Brain microvascular endothelial cell (primary cell): ENCODE data around the gene TCF7L2.
"Not testable (repeated sequence)": the region's sequence is repeated elsewhere in the genome, so short reads cannot be mapped to it uniquely, and the experiment has no call there.

Source experiments
- DNase-seq: peaks from one replicate; pipeline ENCODE4 v3.0.0-alpha.2; 2020
- H3K27ac ChIP-seq: fragments of 250-450 bp; sonication (Bioruptor Pico); 2 replicates; pipeline ENCODE4 v1.5.1; 2020; ENCODE audit warnings: mild to moderate bottlenecking, moderate library complexity
- H3K27me3 ChIP-seq: fragments of 250-450 bp; sonication (Bioruptor Pico); replicated peaks from 2 replicates; pipeline ENCODE4 v1.5.1; 2020; ENCODE audit warnings: mild to moderate bottlenecking
- H3K36me3 ChIP-seq: fragments of 250-450 bp; sonication (Bioruptor Pico); replicated peaks from 2 replicates; pipeline ENCODE4 v1.5.1; 2020; ENCODE audit warnings: mild to moderate bottlenecking
- H3K4me3 ChIP-seq: 2 replicates; pipeline ENCODE4 v1.5.1; 2011; ENCODE audit warnings: low read depth, mild to moderate bottlenecking, control low read depth, low read length, moderate library complexity
- in situ Hi-C: cut with HindIII; loops from 2 replicates; pipeline ENCODE4 v1.10.0; 2017; ENCODE audit warnings: low sequenced_read_pairs, low pct_ligation_motif_present
- TF ChIP-seq, protein P1 (sequence below): IDR thresholded peaks from 2 replicates; pipeline ENCODE4 v1.5.1; 2011; ENCODE audit warnings: low read depth, mild to moderate bottlenecking, moderate library complexity, low read length, control low read depth, inconsistent platforms; ENCODE audit errors: missing control alignments

TCF7L2 gene

DNA sequence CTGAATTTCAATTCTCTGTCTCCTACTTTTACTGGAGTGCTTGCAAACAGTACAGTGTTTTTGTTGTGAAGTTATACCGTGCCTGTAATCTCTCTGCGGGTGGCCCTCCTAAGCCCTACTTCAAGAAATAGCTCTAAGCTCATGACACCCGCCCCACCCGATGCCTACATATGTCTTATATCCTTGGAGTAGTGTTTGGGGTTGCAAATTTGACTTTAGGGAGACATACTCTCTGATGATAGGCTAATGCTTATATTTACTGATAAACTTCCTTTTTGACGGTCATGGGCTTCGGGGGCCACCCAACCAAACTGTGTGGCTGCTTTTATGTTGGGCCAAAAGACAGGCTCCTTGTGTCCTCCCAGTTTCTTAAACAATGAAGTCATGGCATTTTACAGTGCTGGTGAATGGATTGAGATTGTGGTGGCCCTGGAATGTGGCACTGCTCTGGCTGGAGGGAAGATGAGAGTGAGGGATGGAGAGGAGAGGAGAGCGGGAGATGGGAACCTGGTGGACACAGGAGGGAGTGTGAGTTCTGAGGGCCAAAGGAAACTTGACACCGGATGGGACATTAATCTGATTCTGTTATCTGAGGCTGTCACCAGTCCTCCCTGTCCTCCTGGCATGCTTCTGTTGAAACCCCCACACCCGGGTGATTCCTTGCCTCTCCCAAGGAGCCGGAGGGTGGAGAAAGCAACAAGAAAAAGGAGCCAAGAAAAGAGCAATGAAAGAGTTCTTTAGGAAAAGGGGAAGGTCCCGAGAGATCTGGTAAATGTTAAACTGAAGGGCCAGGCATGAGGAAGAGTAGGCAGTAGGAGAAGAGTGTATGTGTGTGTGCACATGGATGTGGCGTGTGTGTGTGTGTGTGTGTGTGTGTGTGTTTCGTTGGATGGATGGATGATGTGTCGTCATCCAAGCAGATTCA lies 113.3 kb downstream of the TCF7L2 start:
- Histone ChIP-seq H3K27ac (no peak overlapping the region), H3K27me3 (no peaks in the 10 kb centered on the region), H3K36me3 (no peaks in the 10 kb centered on the region), H3K4me3 (no peak overlapping the region)
- in situ Hi-C loops = no loop called here
- DNase-seq = no peak
- TF ChIP-seq, protein P1, sequence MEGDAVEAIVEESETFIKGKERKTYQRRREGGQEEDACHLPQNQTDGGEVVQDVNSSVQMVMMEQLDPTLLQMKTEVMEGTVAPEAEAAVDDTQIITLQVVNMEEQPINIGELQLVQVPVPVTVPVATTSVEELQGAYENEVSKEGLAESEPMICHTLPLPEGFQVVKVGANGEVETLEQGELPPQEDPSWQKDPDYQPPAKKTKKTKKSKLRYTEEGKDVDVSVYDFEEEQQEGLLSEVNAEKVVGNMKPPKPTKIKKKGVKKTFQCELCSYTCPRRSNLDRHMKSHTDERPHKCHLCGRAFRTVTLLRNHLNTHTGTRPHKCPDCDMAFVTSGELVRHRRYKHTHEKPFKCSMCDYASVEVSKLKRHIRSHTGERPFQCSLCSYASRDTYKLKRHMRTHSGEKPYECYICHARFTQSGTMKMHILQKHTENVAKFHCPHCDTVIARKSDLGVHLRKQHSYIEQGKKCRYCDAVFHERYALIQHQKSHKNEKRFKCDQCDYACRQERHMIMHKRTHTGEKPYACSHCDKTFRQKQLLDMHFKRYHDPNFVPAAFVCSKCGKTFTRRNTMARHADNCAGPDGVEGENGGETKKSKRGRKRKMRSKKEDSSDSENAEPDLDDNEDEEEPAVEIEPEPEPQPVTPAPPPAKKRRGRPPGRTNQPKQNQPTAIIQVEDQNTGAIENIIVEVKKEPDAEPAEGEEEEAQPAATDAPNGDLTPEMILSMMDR = peak; percentile 34

DNA sequence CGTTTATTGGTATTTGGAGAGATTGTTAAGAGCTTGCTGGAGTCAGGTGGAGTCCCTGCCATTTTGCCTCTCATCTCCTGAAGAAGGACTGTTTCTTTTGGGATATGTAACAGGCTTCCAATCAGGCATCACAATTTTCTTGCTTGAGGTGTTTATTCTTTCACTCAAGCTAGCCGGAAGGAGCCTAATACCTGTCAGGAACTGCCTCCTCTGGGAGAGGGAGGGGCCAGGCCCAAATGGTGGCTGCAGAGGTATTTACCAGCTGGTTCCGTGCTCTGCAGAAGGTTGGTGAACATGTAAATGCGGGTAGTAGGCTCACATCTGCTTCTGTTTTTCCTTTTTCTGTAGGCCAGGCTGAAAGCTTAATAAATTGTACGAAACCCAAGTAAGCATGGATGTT lies 114.0 kb downstream of the TCF7L2 start:
- H3K27me3 ChIP-seq = no peaks in the 10 kb centered on the region
- H3K36me3 ChIP-seq = no peaks in the 10 kb centered on the region
- TF ChIP-seq, protein P1 = no peak
- in situ Hi-C loops = no loop called here
- no peak overlapping the region for H3K4me3 ChIP-seq
- no peak overlapping the region for H3K27ac ChIP-seq
- no peak for DNase-seq

DNA sequence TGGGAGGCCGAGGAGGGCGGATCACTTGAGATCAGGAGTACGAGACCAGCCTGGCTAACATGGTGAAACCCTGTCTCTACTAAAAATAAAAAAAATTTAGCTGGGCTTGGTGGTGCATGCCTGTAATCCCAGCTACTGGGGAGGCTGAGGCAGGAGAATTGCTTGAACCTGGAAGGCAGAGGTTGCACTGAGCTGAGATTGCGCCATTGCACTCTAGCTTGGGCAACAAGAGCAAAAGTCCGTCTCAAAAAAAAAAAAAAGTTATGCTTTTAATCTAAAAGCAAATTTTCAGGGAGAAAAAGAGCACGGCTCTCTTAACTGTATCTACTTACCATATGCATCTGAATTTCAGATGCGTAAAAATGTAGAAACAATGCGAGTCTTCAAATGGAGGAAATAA lies 116.1 kb downstream of the TCF7L2 start:
- H3K27ac ChIP-seq, in situ Hi-C loops, DNase-seq, H3K4me3 ChIP-seq, H3K27me3 ChIP-seq, H3K36me3 ChIP-seq: not testable (repeated sequence)

DNA sequence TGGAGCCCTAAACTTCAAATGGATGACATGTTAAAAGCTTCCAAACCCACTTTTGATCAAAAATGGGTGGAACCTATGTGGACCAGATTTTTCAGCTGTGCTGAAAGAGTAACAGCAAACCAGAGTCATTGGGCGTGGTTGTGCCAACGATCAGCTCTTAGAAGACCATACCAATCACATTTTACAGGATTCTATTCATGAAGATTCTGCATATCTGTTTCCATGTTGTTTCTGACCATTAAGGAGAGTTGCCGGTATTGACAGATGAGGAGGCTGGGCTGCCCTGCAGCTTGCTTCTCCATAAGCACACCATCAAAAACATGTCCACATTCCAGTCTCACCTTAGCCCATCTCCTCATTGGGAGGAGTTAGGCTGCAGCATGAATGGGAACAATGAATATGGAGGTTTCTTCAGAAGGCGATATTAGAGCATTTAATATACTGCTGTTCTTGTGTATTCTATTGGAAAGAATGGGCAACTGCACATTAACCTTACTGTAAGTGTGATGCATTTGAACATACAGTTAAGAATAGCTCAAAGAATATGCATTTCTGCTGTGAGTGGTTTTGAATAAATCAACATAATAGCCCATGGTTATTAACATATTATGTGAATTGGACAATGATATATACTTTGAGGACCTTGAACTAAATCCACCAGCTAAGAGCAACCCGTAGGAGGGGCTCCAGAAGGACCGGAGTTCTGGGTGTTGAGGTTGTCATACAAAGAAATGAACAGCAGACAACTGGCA lies 116.7 kb downstream of the TCF7L2 start:
- TF ChIP-seq, protein P1 = no peak
- H3K27ac ChIP-seq = no peak overlapping the region
- no peak for DNase-seq
- no peaks in the 10 kb centered on the region for H3K27me3 ChIP-seq
- in situ Hi-C loops = no loop called here
- H3K36me3 ChIP-seq = no peaks in the 10 kb centered on the region
- H3K4me3 ChIP-seq = no peak overlapping the region

DNA sequence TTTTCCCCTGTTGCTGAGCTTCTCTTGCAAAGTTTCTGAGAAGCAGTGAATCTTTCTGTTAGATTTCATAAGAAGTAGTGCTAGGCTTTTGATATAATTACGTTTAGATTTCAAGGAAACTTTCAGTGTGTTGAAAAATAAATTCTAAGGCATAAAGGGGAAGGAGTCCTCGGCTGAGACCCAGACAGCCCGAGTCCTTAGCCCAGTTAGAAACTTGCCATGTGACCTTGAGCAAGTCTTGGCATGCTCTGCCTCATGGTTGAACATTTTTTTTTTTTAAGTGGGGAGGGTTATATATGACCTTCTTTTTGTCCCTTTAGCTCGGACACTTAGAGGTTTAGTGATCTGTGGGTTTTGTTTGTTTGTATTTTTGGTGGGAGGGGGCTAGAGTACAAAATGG lies 117.5 kb downstream of the TCF7L2 start:
- Histone ChIP-seq H3K36me3 (no peaks in the 10 kb centered on the region), H3K27ac (no peak overlapping the region), H3K4me3 (no peak overlapping the region), H3K27me3 (no peaks in the 10 kb centered on the region)
- in situ Hi-C loops = no loop called here
- TF ChIP-seq, protein P1 = no peak
- DNase-seq = no peak

DNA sequence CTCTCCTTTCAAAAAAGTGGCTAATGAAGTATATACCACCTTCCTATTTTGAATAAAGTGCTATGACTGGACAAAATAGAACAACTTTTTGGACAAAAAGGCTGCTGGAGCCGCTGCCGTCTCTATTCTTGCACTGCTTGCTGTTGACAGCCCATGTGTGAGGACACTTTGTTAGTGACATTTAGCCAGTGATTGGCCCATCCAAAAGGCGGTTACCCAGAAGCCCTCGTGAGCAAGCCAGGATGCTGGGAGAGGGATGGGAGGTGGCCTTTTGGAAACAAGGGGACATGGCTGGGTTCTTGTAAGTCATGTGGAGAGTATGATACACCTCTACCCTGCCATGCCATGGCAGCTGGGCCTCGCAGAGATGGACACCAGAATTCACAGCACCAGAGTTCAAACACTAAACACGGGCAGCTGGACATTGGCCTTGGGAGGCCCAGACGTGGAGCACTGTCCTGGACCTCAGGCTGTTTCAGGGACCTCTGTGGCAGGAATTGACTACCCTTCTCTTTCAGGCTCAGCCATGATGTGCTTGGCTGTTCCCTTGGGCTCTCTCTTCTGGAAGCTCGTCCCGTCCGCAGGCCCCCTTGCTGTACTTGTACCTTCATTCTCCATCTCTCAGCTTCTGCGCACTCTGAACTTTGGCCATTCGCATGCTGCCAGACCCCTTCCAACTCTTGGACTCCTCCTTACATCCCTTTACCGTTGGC lies 118.3 kb downstream of the TCF7L2 start:
- no peaks in the 10 kb centered on the region for H3K27me3 ChIP-seq
- H3K4me3 ChIP-seq = no peak overlapping the region
- no peak overlapping the region for H3K27ac ChIP-seq
- DNase-seq = no peak
- no peaks in the 10 kb centered on the region for H3K36me3 ChIP-seq
- TF ChIP-seq, protein P1 = no peak
- in situ Hi-C loops = no loop called here
